Limb (tissue), 2 donors: ENCODE measurements around the gene NPAS3.

Experiments used
- DNase-seq, 2 donors: peaks; one replicate each; pipeline ENCODE4 v3.0.0-alpha.2; 2016; ENCODE audit errors: extremely low spot score in 2 of 2

The NPAS3 gene

GRCh38 chr14:33249233-33249820 lies 310.6 kb downstream of the NPAS3 start:
- DNase-seq = no peak

GRCh38 chr14:33250963-33251362 lies 312.3 kb downstream of the NPAS3 start:
- DNase-seq = no peak

- no peak for DNase-seq
Measured at GRCh38 chr14:33254342-33254741, 315.7 kb downstream of the NPAS3 start.

GRCh38 chr14:33254861-33255395 lies 316.2 kb downstream of the NPAS3 start:
- DNase-seq = peak in 1 of 2 donors; percentile 66

GRCh38 chr14:33257796-33258195 lies 319.1 kb downstream of the NPAS3 start:
- DNase-seq = no peak

- DNase-seq = no peak
Measured at GRCh38 chr14:33259764-33260163, 321.1 kb downstream of the NPAS3 start.

GRCh38 chr14:33271216-33271615 lies 332.5 kb downstream of the NPAS3 start:
- DNase-seq = no peak

GRCh38 chr14:33271891-33272290 lies 333.2 kb downstream of the NPAS3 start:
- DNase-seq = no peak

- DNase-seq = no peak
Measured at GRCh38 chr14:33273978-33274377, 335.3 kb downstream of the NPAS3 start.

GRCh38 chr14:33275879-33276278 lies 337.2 kb downstream of the NPAS3 start:
- DNase-seq = no peak

GRCh38 chr14:33279865-33280264 lies 341.2 kb downstream of the NPAS3 start:
- no peak for DNase-seq

- no peak for DNase-seq
Measured at GRCh38 chr14:33280646-33281045, 342.0 kb downstream of the NPAS3 start.

- no peak for DNase-seq
Measured at GRCh38 chr14:33282331-33283230, 343.9 kb downstream of the NPAS3 start.

- DNase-seq = no peak
Measured at GRCh38 chr14:33285902-33286700, 347.4 kb downstream of the NPAS3 start.

- no peak for DNase-seq
Measured at GRCh38 chr14:33287189-33287588, 348.5 kb downstream of the NPAS3 start.

GRCh38 chr14:33290641-33291040 lies 352.0 kb downstream of the NPAS3 start:
- no peak for DNase-seq

- DNase-seq = no peak
Measured at GRCh38 chr14:33291529-33292104, 352.9 kb downstream of the NPAS3 start.

GRCh38 chr14:33294419-33294818 lies 355.7 kb downstream of the NPAS3 start:
- DNase-seq = no peak

GRCh38 chr14:33297565-33297964 lies 358.9 kb downstream of the NPAS3 start:
- DNase-seq = no peak

- peak; percentile 29 to 55 for DNase-seq
Measured at GRCh38 chr14:33307691-33308251, 369.1 kb downstream of the NPAS3 start.

GRCh38 chr14:33309106-33309505 lies 370.4 kb downstream of the NPAS3 start:
- no peak for DNase-seq
